H1 (cell line): ENCODE data around the gene KCNJ12. TPM values are rescaled to one million over a fixed set of nuclear protein-coding genes. Genes with fewer than 3 reads are reported as not detected.

Experiments used
- CTCF ChIA-PET: fragments of 300-600 bp; sonication (Branson Sonifier 250); formaldehyde crosslinking; loops from one replicate; lab custom pipeline; 2021; ENCODE audit not compliant: partially characterized antibody; lab: Charles Lee
- POLR2A ChIA-PET: fragments of 300-600 bp; sonication (Branson Sonifier 250); formaldehyde crosslinking; loops from one replicate; lab custom pipeline; 2021; ENCODE audit warnings: inconsistent platforms; ENCODE audit not compliant: partially characterized antibody; lab: Charles Lee
- DNase-seq, 2 experiments: peaks; one replicate each; pipeline versions ENCODE4 v3.0.0 to v3.0.0-alpha.2; 2010 to 2022; ENCODE audit warnings: low spot score in 2 of 2, low read depth in 1 of 2, mixed read lengths in 1 of 2
- FAIRE-seq: peaks from 2 replicates; lab custom pipeline; 2011; peaks lifted over from hg19 to GRCh38; lab: Jason Lieb, UNC
- H2AFZ ChIP-seq: 2 replicates; pipeline ENCODE4 v1.8.1; 2012; ENCODE audit warnings: low read length, inconsistent platforms
- H2AK5ac ChIP-seq: 2 replicates; pipeline ENCODE4 v1.6.1; 2013; ENCODE audit warnings: low read depth, low read length
- H2BK120ac ChIP-seq: replicated peaks from 2 replicates; pipeline ENCODE3; 2013; ENCODE audit warnings: low read depth, low read length, inconsistent platforms
- H2BK12ac ChIP-seq: 2 replicates; pipeline ENCODE4 v1.6.1; 2013; ENCODE audit warnings: low read depth, low read length
- H2BK15ac ChIP-seq: 2 replicates; pipeline ENCODE4 v1.6.1; 2013; ENCODE audit warnings: low read length
- H2BK20ac ChIP-seq: 2 replicates; pipeline ENCODE4 v1.6.1; 2013; ENCODE audit warnings: low read length
- H2BK5ac ChIP-seq: 2 replicates; pipeline ENCODE4 v1.6.1; 2013; ENCODE audit warnings: low read depth, low read length
- H3K14ac ChIP-seq: 2 replicates; pipeline ENCODE4 v1.6.1; 2013; ENCODE audit warnings: inconsistent platforms; ENCODE audit not compliant: insufficient read length
- H3K18ac ChIP-seq: 2 replicates; pipeline ENCODE4 v1.6.1; 2013; ENCODE audit warnings: low read length; ENCODE audit errors: extremely low read depth
- H3K23ac ChIP-seq: 2 replicates; pipeline ENCODE4 v1.6.1; 2013; ENCODE audit warnings: inconsistent platforms; ENCODE audit not compliant: insufficient read length
- H3K23me2 ChIP-seq: 2 replicates; pipeline ENCODE4 v1.6.1; 2013; ENCODE audit warnings: low read depth, low read length
- H3K27ac ChIP-seq: 2 replicates; pipeline ENCODE4 v1.6.1; 2011; ENCODE audit warnings: low read depth, low read length, inconsistent platforms
- H3K27me3 ChIP-seq, 4 experiments: replicated peaks in 1 of 4; 1 replicate in 1 of 4; 2 replicates in 3 of 4; pipeline versions ENCODE4 v1.6.1 to v1.8.1; 2011 to 2013; ENCODE audit warnings: low read length in 3 of 4, mild to moderate bottlenecking in 3 of 4, inconsistent platforms in 2 of 4, mixed read lengths in 2 of 4, moderate library complexity in 1 of 4; ENCODE audit not compliant: control insufficient read depth in 3 of 4, insufficient read depth in 3 of 4; ENCODE audit errors: extremely low read depth in 1 of 4
- H3K36me3 ChIP-seq, 4 experiments: 2 replicates each; pipeline versions ENCODE4 v1.6.1 to v1.8.1; 2011 to 2013; ENCODE audit warnings: mild to moderate bottlenecking in 4 of 4, low read length in 3 of 4, moderate library complexity in 2 of 4, control low read depth in 1 of 4, inconsistent platforms in 1 of 4; ENCODE audit not compliant: insufficient read depth in 4 of 4, control insufficient read depth in 2 of 4
- H3K4ac ChIP-seq: replicated peaks from 2 replicates; pipeline ENCODE3; 2013; ENCODE audit warnings: low read length, low read depth, mixed read lengths, inconsistent platforms; ENCODE audit not compliant: insufficient read length
- H3K4me1 ChIP-seq, 4 experiments: replicated peaks in 1 of 4; 1 replicate in 1 of 4; 2 replicates in 3 of 4; pipeline versions ENCODE4 v1.6.1 to v1.8.1; 2011 to 2013; ENCODE audit warnings: low read length in 3 of 4, inconsistent platforms in 2 of 4, mixed read lengths in 1 of 4; ENCODE audit not compliant: insufficient read depth in 4 of 4, control insufficient read depth in 3 of 4
- H3K4me2 ChIP-seq, 2 experiments: 2 replicates each; pipeline versions ENCODE4 v1.6.1 to v1.8.1; 2011 to 2013; ENCODE audit warnings: low read depth in 2 of 2, low read length in 2 of 2, control low read depth in 1 of 2, inconsistent platforms in 1 of 2, mild to moderate bottlenecking in 1 of 2; ENCODE audit not compliant: insufficient read depth in 1 of 2
- H3K4me3 ChIP-seq, 4 experiments: fragments of 200-600, 300-600 bp in 1 of 4; sonication (generic), shearing (Covaris generic), sonication (Bioruptor Twin) in 1 of 4; 2 replicates each; pipeline versions ENCODE4 v1.5.1 to v1.8.1; 2011 to 2016; ENCODE audit warnings: low read length in 4 of 4, low read depth in 3 of 4, control low read depth in 2 of 4, inconsistent platforms in 2 of 4, mild to moderate bottlenecking in 2 of 4, mixed read lengths in 1 of 4, moderate library complexity in 1 of 4; ENCODE audit not compliant: insufficient read depth in 2 of 4; ENCODE audit errors: extremely low read depth in 1 of 4
- H3K56ac ChIP-seq: replicated peaks from 2 replicates; pipeline ENCODE3; 2013; ENCODE audit warnings: low read depth, mild to moderate bottlenecking, mixed read lengths, low read length, inconsistent platforms; ENCODE audit not compliant: insufficient read length
- H3K79me1 ChIP-seq: 2 replicates; pipeline ENCODE4 v1.6.1; 2013; ENCODE audit warnings: low read depth, low read length, control low read depth
- H3K79me2 ChIP-seq, 2 experiments: 2 replicates each; pipeline versions ENCODE4 v1.6.1 to v1.8.1; 2012 to 2013; ENCODE audit warnings: low read length in 2 of 2, mild to moderate bottlenecking in 2 of 2, inconsistent platforms in 1 of 2; ENCODE audit not compliant: insufficient read depth in 2 of 2, control insufficient read depth in 1 of 2
- H3K9ac ChIP-seq, 4 experiments: replicated peaks in 1 of 4; 1 replicate in 1 of 4; 2 replicates in 3 of 4; pipeline versions ENCODE4 v1.6.1 to v1.8.1; 2011 to 2013; ENCODE audit warnings: low read depth in 3 of 4, low read length in 3 of 4, control low read depth in 2 of 4, mild to moderate bottlenecking in 2 of 4, moderate library complexity in 2 of 4, inconsistent platforms in 1 of 4; ENCODE audit errors: extremely low read depth in 1 of 4
- H3K9me3 ChIP-seq, 2 experiments: 2 replicates each; pipeline versions ENCODE4 v1.6.1 to v1.8.1; 2012 to 2013; ENCODE audit warnings: mild to moderate bottlenecking in 2 of 2, moderate library complexity in 2 of 2, control low read depth in 1 of 2, inconsistent platforms in 1 of 2, low read depth in 1 of 2, low read length in 1 of 2, mixed read lengths in 1 of 2; ENCODE audit not compliant: insufficient read depth in 2 of 2
- H4K20me1 ChIP-seq, 2 experiments: replicated peaks in 1 of 2; 2 replicates each; pipeline versions ENCODE3 to v1.8.1; 2011 to 2013; ENCODE audit warnings: inconsistent platforms in 2 of 2, low read length in 2 of 2, mild to moderate bottlenecking in 1 of 2; ENCODE audit not compliant: insufficient read depth in 2 of 2, control insufficient read depth in 1 of 2
- H4K5ac ChIP-seq: 2 replicates; pipeline ENCODE4 v1.6.1; 2013; ENCODE audit warnings: low read length, low read depth, mixed read lengths, inconsistent platforms; ENCODE audit not compliant: insufficient read length
- H4K8ac ChIP-seq: 2 replicates; pipeline ENCODE4 v1.8.0; 2013; ENCODE audit warnings: mild to moderate bottlenecking, moderate library complexity, low read length, inconsistent platforms; ENCODE audit not compliant: insufficient read depth; ENCODE audit errors: extremely low read depth
- H4K91ac ChIP-seq: replicated peaks from 2 replicates; pipeline ENCODE3; 2013; ENCODE audit warnings: low read length, mixed read lengths, inconsistent platforms; ENCODE audit not compliant: insufficient read length
- CTBP2 ChIP-seq: IDR thresholded peaks from 2 replicates; pipeline ENCODE4 v1.7.0; 2011; ENCODE audit warnings: borderline replicate concordance, mild to moderate bottlenecking, moderate library complexity, mixed read lengths, low read length; ENCODE audit not compliant: insufficient read depth, insufficient read length
- CTCF ChIP-seq, 3 experiments: IDR thresholded peaks; 1 replicate in 2 of 3; 2 replicates in 1 of 3; pipeline versions ENCODE4 v1.5.1 to v1.6.1; 2011; ENCODE audit warnings: low read length in 3 of 3, mild to moderate bottlenecking in 3 of 3, inconsistent platforms in 2 of 3, low read depth in 1 of 3, moderate library complexity in 1 of 3; ENCODE audit not compliant: insufficient read depth in 1 of 3; ENCODE audit errors: control extremely low read depth in 1 of 3
- JUND ChIP-seq: IDR thresholded peaks from 2 replicates; pipeline ENCODE4 v1.6.1; 2011; ENCODE audit warnings: mild to moderate bottlenecking, improper control_type of control experiment, low read length
- KDM4A ChIP-seq: IDR thresholded peaks from one replicate; pipeline ENCODE4 v1.7.1; 2012; ENCODE audit warnings: low read depth, mild to moderate bottlenecking, moderate library complexity, low read length, inconsistent platforms; ENCODE audit not compliant: severe bottlenecking
- NANOG ChIP-seq: IDR thresholded peaks from 2 replicates; pipeline ENCODE4 v1.6.1; 2011; ENCODE audit warnings: low read length, low read depth, mild to moderate bottlenecking, inconsistent platforms; ENCODE audit not compliant: insufficient read depth, poor library complexity, severe bottlenecking
- NRF1 ChIP-seq: IDR thresholded peaks from 2 replicates; pipeline ENCODE4 v1.6.1; 2011; ENCODE audit warnings: mild to moderate bottlenecking, low read depth, low read length, improper control_type of control experiment
- POLR2A ChIP-seq, 2 experiments: IDR thresholded peaks; 1 replicate in 1 of 2; 2 replicates in 1 of 2; pipeline ENCODE4 v1.6.1; 2011; ENCODE audit warnings: low read depth in 2 of 2, low read length in 2 of 2, mild to moderate bottlenecking in 2 of 2; ENCODE audit errors: control extremely low read depth in 1 of 2
- POLR2AphosphoS5 ChIP-seq: IDR thresholded peaks from 2 replicates; pipeline ENCODE4 v1.6.1; 2011; ENCODE audit warnings: low read depth, low read length
- SP1 ChIP-seq: IDR thresholded peaks from 2 replicates; pipeline ENCODE4 v1.6.1; 2011; ENCODE audit warnings: low read depth, low read length
- TEAD4 ChIP-seq: IDR thresholded peaks from 2 replicates; pipeline ENCODE4 v1.6.1; 2012; ENCODE audit warnings: low read depth, low read length, inconsistent platforms, mixed read lengths
- WGBS, 2 experiments: shearing (Covaris generic) in 1 of 2; methylation state at CpG; one replicate each; pipeline versions ENCODE4 v1.1.6 to v1.1.7; 2013 to 2015; ENCODE audit warnings: low lambda C conversion rate in 2 of 2, mixed read lengths in 2 of 2, inconsistent platforms in 1 of 2, low coverage in 1 of 2, missing lambda C conversion rate in 1 of 2; ENCODE audit not compliant: insufficient replicate concordance in 2 of 2, insufficient coverage in 1 of 2, insufficient read length in 1 of 2; ENCODE audit errors: extremely low coverage in 1 of 2, missing lambda C conversion rate in 1 of 2; 5-methylcytosine and 5-hydroxymethylcytosine counted together
- polyA plus RNA-seq, 7 experiments: library from polyadenylated mRNA; depleted of rRNA in 3 of 7; stranded (reverse) in 5 of 7; unstranded in 2 of 7; fragments of >200 nt in 5 of 7; fragments of 200-250 nt in 2 of 7; gene quantifications; 1 replicate in 5 of 7; 2 replicates in 1 of 7; 4 replicates in 1 of 7; pipeline versions ENCODE4 v1.2.1 to v1.2.3, GENCODE V29; 2011 to 2013; ENCODE audit warnings: missing spikeins in 2 of 7, mixed read lengths in 2 of 7
- total RNA-seq: library from RNA; stranded (reverse); fragmentation: NEBNext Ultra II Directional; extraction: Animal tissue kit (Norgen Biotek cat#: 25700); gene quantifications from 2 replicates; pipeline ENCODE4 v1.2.1, GENCODE V29; 2021
- TF ChIP-seq, protein P1 (sequence below): IDR thresholded peaks from 2 replicates; pipeline ENCODE4 v1.6.1; 2012; ENCODE audit warnings: inconsistent platforms

KCNJ12 gene
- total and polyA plus RNA-seq, 2 of the 8 experiments (the other 6 are each of a cell fraction or from before 2014, with no cell fraction given): 1.2 to 1.5 TPM

DNA sequence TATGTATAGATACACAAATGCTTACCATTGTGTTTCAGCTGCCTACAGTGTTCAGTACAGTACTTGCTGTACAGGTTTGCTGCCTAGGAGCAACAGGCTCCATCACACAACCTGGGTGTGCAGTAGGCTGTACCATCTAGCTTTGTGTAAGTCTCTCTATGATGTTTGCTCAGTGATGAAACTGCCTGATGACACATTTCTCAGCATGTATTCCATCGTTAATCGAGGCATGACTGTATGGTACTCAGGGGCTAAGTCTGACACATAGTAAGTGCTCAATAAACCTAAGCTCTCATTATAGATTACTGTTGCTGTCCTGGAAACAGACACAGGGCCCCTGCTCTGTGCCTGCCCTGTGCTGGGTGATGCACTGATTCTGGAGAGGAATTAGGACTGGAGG is 18.1 kb downstream of the KCNJ12 start:
- Histone ChIP-seq H4K8ac (no peak overlapping the region), H2AFZ (no peak overlapping the region), H2BK12ac (no peak overlapping the region), H3K9me3 (no peaks in the 10 kb centered on the region), H3K4ac (no peak overlapping the region), H2BK5ac (no peak overlapping the region), H3K23ac (no peak overlapping the region), H4K20me1 (no peaks in the 10 kb centered on the region), H4K5ac (no peak overlapping the region), H3K18ac (no peak overlapping the region), H3K23me2 (no peaks in the 10 kb centered on the region), H3K36me3 (no peaks in the 10 kb centered on the region), H3K4me1 (no peaks in the 10 kb centered on the region), H3K9ac (no peak overlapping the region), H3K27ac (no peak overlapping the region), H2BK20ac (no peak overlapping the region), H4K91ac (no peak overlapping the region), H2AK5ac (no peak overlapping the region; the same call in 1 of the 2 replicates), H3K56ac (no peak overlapping the region), H3K4me2 (no peak overlapping the region), H3K79me2 (no peaks in the 10 kb centered on the region), H3K27me3 (no peaks in the 10 kb centered on the region), H3K4me3 (no peak overlapping the region), H3K14ac (no peak overlapping the region), H2BK15ac (no peak overlapping the region), H2BK120ac (no peak overlapping the region), H3K79me1 (no peaks in the 10 kb centered on the region)
- ChIA-PET CTCF (no interaction called here), POLR2A (no interaction called here)
- WGBS, 2 experiments: 87% methylated on average over 2 of the region's 2 CpGs; no CpG with 5 or more reads in 1 of the 2 experiments
- FAIRE-seq (no peak), DNase-seq (no peak)
- no peak for TF ChIP-seq TEAD4
- TF ChIP-seq POLR2A (IDR thresholded peaks at IDR 0.05; ENCODE audit: control extremely low read depth in 1 of 2, low read depth in 2 of 2, low read length in 2 of 2): no peak
- TF ChIP-seq NRF1: no peak
- no peak for TF ChIP-seq JUND
- TF ChIP-seq NANOG: no peak
- TF ChIP-seq KDM4A: no peak
- TF ChIP-seq CTCF (IDR thresholded peaks at IDR 0.05; ENCODE audit: control extremely low read depth in 1 of 3, insufficient read depth in 1 of 3, low read depth in 1 of 3, low read length in 3 of 3): no peak
- TF ChIP-seq CTBP2: no peak
- TF ChIP-seq POLR2AphosphoS5: no peak
- TF ChIP-seq SP1: no peak
- TF ChIP-seq, protein P1, sequence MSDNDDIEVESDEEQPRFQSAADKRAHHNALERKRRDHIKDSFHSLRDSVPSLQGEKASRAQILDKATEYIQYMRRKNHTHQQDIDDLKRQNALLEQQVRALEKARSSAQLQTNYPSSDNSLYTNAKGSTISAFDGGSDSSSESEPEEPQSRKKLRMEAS: no peak
